Non-pigmented ciliary epithelial cell (primary cell): ENCODE results near the gene SLC30A10.
"Not testable (repeated sequence)": the region's sequence is repeated elsewhere in the genome, so short reads cannot be mapped to it uniquely, and the experiment has no call there.

Experiments used
- DNase-seq: peaks from one replicate; pipeline ENCODE4 v3.0.0-alpha.2; 2010; ENCODE audit warnings: low read depth

SLC30A10 gene

GRCh38 chr1:219891846-219892245 lies 36.5 kb downstream of the SLC30A10 start:
- DNase-seq, result not testable (repeated sequence)

GRCh38 chr1:219888667-219889066 lies 39.7 kb downstream of the SLC30A10 start:
- not testable (repeated sequence) for DNase-seq

- DNase-seq, result no peak
These were observed 42.7 kb downstream of the SLC30A10 start for GRCh38 chr1:219885680-219886079.

- DNase-seq, result no peak
These were observed 44.7 kb downstream of the SLC30A10 start for GRCh38 chr1:219883400-219884332.

- no peak for DNase-seq
These were observed 45.6 kb downstream of the SLC30A10 start for GRCh38 chr1:219882755-219883154.

GRCh38 chr1:219882096-219882495 lies 46.3 kb downstream of the SLC30A10 start:
- no peak for DNase-seq

- no peak for DNase-seq
These were observed 47.4 kb downstream of the SLC30A10 start for GRCh38 chr1:219880765-219881457.

- DNase-seq, result no peak
These were observed 51.6 kb downstream of the SLC30A10 start for GRCh38 chr1:219876798-219877209.

GRCh38 chr1:219875860-219876259 lies 52.5 kb downstream of the SLC30A10 start:
- DNase-seq, result no peak

GRCh38 chr1:219872538-219872937 lies 55.8 kb downstream of the SLC30A10 start:
- not testable (repeated sequence) for DNase-seq

- no peak for DNase-seq
These were observed 56.8 kb downstream of the SLC30A10 start for GRCh38 chr1:219871427-219872057.

GRCh38 chr1:219868615-219869014 lies 59.7 kb downstream of the SLC30A10 start:
- not testable (repeated sequence) for DNase-seq
